ENCODE measurements around the gene TMEM132D.

TMEM132D gene

DNA sequence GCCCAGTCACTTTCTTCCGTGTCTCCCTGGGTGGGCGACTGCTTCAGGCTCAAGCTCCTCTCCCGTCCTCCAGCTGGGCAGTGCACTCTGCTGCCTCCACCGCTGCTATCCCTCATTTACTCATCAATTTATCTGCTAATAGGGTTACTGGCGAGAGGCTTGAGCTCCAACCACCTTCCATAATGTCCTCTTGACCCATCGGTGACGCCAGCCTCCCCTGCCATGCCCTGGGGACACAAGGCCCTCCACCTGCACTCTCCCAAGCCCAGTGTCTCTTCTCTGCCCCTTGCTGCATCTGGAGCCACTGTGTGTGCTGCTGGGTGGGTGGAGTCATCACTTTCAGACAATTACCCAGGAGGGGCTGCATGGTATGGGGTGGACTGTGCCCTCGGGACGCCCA is 78.5 kb downstream of the TMEM132D start:
- ATAC-seq, result no peak
- no peak for DNase-seq

DNA sequence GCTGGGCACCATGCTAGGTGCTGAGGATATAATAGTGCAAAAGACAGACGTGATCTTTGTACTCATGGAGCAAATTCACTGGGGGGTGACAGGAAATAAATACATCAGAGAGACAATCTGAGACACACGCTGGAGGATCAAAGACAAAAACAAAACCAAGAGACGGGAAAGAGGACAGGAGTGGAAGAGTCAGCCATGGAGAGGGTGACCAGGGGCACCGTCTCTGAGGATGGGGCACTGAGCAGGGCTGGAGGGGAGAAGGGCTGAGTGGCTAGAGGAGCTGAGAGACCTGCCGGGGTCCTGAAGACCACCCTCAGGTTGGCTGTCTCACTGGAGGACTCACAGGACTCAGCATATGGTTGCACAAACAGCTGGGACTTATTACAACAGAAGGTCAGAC is 81.9 kb downstream of the TMEM132D start:
- ATAC-seq, result no peak
- no peak for DNase-seq

DNA sequence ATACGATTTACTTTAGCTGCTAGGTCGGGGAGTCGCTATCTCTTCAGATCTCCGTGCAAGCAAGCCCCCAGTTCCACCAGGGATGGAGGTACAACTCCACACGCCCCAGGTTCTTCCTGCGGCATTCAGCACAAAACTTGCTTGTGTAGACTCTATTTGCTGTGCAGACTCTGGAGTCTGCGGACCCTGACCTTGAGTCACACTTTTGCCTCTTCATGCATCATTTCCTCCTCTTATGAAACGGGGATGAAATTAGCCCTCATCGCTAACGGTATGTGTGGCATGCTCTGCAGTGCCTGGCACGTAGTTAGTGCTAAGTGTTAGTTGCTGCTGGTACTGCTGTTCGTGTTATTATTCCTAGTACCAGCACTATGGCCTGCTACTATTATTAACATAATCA is 84.4 kb downstream of the TMEM132D start:
- DNase-seq (no peak), ATAC-seq (no peak)

DNA sequence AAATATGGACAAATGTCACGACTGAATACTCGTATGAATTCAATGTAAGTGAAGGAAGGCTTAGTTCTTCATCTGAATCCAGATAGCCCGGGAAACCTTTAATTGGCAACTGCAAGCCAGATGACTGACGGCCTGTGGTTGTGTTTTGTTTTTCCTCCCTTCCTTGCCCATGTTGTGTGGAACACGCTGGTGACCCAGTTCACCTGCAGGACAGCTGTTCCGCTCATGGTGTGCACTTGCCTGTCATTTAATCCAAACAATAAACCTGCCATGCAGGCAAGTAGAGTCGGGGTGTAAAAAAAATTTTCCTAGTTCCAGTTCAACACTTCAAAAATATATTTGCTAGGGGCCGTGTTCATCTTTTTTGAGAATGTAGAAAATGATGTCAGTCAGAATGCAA is 88.0 kb downstream of the TMEM132D start:
- DNase-seq, result no peak
- no peak for ATAC-seq

DNA sequence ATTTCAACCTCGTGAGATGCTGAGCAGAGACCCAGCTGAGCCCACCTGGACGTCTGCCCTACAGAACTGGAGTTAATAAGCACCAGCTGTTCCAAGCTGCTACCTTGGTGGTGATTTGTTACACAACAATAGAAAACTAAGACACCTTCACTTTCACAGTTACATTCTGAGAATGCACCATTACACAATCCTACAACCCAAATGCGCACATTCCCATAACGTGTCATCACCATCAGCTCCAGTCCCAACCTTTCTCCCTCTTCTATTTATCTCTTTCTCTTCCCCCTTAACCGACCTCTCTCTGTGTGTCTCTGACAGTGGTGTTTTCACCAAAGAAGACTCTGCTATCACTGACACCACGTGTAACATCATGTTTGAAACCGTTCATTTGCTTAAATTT is 91.9 kb downstream of the TMEM132D start:
- ATAC-seq (no peak), DNase-seq (no peak)

DNA sequence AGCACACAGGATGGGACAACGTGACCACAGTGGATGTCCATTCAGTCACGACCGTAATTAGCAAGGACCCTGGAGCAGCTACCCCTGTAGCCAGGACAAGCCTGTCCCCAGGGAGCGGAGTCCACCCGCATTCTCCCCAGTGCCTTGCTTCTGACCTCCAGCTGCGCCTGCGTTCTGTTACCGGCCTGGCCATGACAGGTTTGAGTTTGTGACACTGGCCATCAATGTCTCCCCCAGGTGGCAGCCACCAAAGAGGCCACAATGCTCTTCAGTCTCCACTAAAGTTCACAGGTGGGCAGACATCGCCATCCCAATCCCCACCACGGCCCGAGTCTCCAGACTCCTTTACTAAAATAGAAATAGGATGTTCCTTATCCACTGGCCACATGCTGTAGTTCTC is 96.7 kb downstream of the TMEM132D start:
- DNase-seq, result no peak

DNA sequence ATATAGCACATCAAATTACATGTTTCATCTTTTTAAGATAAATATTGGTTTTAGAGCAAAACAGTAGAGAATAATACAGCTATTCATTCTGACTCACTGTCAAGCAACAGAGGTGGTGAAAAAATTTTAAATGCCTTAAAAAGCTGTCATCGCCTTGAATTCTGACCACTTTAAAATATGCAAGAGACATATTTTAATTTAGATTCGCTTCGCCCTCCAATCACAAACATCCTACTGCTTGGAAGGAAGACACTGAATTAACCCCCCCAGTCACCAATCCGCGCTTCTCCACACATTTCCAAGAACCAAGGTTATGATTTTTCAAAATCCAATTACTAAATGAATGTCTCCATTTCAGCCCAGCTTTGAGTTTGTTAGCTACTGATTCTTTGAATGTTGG is 112.4 kb downstream of the TMEM132D start:
- ATAC-seq, result no peak

More for the DNA sequence above, 96.7 kb downstream of the TMEM132D start:
- ATAC-seq, result no peak

DNA sequence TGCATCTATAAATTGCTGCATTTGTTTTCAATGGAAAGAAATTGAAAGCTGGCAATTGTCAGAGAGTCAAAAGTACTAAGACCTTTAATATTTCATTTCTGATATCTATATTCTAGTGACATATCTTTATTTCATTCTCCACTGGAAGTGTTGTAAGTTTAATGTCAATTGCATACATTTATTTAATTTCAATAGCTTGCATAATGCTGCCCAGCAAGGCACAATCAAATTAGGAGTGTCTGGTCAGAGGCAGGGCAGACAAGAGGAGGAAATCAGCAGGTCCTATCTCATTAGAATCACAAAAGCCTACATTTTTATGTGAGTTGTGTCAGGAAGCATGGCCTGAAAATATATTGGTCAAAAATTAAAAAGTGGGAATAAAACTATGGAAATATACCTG is 112.9 kb downstream of the TMEM132D start:
- no peak for ATAC-seq
- no peak for DNase-seq

More for the DNA sequence above, 112.4 kb downstream of the TMEM132D start:
- no peak for DNase-seq

DNA sequence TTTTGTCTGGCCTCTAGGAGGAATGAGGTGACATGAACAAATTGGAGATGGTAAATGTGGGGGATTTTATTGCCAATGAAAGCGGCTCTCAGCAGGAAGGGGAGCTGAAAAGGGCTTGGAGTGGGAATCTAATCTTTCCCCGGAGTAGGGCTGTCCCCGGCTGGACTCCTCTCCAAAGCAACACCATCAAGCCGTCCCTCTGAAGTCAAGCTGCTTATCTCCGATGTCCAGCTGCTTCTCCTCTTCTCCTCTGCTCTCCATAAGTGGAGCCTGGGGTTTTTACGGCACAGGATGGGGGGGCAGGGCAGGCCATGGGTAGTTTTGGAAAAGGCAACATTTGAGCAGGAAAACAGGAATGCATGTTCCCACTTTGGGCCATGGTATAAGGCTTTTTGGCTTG is 113.5 kb downstream of the TMEM132D start:
- no peak for ATAC-seq
- DNase-seq, result no peak

DNA sequence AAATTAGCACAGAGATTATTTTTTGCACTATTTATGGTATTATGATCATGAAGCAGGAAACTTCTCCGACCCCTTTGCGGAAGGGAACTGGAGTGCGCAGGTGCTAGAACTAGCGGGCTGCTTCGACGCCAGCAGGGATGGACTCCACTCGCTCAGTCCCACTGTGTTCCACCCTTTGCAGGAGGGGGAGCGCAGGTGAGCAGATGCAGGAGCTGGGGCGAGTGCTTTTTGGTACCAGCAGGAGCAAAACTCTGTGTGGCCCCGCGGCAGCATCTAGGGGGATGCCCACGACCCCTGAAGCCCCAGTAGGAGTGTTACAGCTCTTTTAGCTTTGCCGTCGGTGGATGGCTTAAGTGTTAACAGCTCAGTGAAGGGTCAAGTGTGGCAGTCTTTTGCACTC is 113.9 kb downstream of the TMEM132D start:
- DNase-seq (no peak), ATAC-seq (no peak)

DNA sequence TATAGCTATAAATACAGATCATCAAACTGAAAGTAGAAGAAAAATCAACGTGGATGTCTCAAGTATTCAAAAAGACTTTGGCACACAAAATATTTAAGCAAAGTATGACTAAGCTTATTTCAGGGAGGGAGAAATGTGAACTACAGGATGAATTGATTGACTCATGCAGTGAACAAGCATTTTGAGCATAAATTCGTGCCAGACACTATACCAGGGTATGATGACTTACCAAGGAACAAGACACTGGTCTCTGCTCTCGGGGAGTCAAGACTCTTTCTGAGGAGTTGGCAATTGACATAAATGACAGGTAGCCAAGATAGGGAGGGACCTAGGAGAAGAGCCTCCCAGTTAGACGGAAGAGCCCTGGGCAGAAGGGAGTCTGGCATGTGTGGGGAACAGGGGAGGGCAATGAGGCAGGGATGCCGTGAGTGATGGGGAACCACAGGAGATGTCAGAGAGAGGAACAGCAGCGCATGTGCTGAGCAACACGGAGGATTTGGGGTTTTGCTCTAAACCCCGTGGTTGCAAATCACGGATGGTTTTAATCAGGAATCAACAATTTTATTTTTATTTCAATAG is 115.2 kb downstream of the TMEM132D start:
- DNase-seq (no peak), ATAC-seq (no peak)

DNA sequence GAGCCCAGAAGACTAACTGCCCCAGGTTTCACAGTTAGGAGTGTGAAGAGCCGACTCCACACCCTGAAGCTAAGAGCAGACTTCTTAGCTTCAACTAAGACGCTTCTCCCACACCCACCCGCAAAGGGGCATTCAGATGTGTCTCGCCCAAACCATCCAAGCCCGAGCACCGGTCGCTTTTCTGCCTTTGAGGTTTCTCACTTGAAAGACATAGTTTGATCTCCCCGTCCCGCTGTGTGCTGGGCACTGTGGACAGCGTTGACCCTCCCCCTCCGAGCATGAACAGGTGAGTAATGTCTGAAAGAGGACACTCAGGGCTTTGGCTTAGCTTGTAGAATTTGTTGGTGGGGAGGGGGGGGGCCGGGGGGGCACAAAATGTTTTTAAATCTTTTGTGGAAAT is 123.8 kb downstream of the TMEM132D start:
- ATAC-seq, result no peak

DNA sequence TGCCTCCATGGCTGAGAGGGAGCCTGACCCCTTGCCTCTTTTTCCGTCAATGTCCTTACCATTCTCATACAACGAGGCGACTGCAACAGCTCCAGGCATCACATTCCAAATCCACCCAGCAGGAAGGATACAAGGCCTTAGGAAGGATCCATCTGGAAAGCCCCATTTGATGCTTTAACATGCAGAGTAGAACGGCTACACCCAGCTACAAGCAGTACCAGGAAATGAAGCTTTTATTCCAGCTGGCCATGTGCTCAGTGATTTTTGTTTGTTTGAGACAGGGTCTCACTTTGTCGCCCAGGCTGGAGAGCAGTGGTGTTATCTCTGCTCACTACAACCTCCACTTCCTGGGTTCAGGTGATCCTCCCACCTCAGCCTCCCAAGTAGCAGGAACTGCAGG is 124.8 kb downstream of the TMEM132D start:
- no peak for DNase-seq
- ATAC-seq, result no peak

More for the DNA sequence above, 123.8 kb downstream of the TMEM132D start:
- DNase-seq, result no peak

DNA sequence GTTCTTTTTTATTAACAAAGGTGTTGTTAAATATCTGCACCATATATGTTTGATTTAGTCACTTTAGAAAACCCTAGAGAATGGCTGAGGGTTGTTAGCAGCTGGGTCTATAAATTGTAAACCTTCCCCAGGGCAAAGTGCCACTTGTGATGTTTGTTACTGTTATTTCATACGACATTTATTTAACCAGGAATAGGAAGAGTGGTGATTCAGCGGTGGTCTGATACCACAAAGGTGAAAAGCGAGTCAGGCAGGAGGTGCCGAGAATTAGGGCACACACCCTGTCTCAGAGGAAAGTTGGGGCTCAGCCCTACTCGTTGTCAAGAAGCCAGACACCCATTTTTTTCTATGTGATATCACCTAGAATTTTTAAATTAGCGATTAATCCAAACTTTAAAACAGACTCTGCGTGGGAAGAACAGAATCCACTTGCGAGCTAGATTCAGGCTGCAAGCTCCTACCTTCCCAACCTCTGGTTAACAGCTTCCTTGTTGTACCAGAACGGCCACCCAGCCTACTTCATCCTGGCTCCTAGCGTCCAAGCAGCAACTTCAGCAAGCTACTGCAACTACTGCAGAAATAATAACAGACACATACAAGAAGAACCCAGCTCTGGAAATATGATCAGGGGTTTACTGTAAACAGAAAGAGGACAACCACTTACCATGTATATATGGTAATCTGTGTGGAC is 126.7 kb downstream of the TMEM132D start:
- ATAC-seq (no peak), DNase-seq (no peak)

DNA sequence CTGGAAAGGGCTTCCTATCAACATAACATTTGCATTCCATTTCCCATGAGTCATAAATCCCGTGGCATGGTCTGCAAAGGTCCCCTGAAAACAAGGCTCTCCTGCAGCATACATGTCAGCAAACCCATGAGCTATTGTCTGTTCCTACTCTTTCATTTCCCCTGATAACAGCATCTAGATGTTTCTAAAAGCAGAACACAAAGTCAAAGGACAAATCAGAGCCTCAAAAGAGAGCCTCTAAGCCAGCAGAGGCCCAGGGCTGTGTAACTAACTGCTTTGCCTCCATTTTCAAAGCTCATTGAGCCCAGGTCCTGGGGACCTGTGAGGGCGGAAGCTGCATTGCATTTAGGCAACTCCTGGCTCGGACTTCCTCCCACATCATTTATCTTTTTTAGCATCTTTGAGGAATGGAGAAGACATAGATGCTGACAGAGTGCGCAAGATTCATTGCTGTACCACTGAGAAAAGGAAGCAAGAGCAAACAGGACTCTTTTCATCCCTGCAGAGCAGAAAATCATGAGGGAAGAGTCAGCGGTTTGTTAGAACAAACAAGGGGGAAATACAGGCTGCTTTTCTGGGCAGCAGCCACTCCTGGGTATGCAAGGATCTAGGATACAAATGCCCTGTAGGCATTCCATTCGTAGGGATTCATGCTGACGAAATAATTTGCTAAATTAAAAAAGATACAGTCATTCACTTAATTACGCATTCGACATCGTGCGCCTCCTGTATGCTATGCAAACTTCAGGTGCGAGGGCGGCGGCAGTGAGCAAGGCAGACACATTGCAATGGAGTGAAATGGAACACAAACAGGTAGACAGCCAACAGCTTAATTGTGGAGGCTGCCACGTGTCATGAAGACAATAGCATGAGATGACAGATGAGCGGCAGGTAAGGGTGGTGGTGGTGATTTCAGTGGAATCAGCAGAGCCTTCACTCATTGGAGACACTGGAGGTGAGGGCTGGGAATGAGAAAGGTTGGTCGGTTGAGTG is 131.0 kb downstream of the TMEM132D start:
- DNase-seq (no peak), ATAC-seq (no peak)

DNA sequence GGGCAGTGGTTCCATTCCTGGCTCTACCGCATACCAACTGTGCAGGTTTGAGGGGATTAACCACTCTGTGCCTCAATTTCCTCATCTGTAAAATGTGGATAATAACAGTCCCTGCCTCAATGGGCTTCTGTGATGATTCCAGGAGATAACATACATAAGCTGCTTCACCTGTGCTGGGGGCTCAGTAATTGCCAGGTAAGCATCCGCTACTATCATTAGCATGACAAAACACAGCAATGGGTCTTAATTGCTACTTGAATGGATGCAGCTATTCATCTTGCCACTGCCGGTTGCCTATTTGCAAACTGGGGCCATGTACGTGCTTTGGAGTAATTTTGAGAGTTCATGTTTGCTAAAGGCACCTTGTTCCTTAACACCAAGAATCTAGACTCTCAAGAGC is 132.6 kb downstream of the TMEM132D start:
- ATAC-seq (no peak), DNase-seq (no peak)

DNA sequence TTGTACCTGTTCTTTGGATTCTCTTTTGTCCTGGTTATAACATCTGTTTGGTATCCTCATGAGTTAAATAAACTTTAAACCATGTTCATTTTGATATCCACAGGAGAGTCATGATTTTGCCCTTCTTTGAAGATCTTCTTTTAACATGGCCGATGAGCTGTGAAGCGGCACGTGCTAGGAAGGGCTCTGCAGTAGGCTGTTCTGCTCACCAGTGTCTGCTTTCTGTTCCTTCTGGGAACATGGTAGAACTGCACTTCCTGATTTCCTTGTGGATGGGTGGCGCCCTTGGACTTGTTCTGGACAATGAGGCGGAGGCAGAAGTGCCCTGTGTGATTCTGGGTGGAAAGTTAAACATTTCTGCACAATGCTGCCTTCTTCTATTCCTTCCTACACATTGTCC is 138.1 kb downstream of the TMEM132D start:
- no peak for ATAC-seq
- DNase-seq, result no peak

DNA sequence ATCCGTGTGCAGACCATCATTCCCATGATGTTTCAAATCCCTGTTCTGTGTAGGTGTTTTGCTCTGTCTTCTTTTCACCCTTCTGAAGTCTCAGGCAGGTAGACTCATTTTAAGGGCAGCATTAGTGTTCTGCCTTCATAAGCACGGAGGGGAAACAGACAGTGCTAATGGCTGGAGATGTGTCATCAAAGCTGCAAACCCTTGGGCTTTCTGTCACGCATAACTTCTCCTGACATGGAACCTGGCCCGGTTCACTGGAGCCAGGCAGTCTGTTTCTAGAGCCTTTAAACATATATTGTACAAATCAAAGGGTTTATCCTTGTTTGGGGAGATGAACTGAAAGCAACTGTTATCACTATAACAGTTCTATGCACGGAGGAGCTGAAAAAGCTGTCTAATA is 141.4 kb downstream of the TMEM132D start:
- no peak for DNase-seq
- ATAC-seq, result no peak

DNA sequence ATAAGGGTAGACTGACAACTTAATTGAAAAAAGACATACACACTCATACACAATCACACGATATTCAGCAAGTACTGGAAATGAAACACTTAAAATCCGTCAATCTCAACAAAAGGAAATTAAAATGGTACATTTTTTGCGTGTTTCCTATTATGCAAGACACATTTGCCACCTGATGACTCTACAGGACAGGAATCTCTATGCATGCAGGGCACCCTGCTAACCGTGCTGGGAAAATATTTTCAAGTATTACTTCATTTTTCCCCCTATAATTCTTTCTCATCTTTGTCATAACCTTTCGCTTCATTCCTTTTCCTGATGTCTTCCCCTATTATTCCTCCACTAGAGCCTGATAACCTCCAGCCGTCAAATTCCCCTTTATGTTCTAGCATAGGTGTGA is 150.2 kb downstream of the TMEM132D start:
- no peak for DNase-seq
- ATAC-seq, result no peak

DNA sequence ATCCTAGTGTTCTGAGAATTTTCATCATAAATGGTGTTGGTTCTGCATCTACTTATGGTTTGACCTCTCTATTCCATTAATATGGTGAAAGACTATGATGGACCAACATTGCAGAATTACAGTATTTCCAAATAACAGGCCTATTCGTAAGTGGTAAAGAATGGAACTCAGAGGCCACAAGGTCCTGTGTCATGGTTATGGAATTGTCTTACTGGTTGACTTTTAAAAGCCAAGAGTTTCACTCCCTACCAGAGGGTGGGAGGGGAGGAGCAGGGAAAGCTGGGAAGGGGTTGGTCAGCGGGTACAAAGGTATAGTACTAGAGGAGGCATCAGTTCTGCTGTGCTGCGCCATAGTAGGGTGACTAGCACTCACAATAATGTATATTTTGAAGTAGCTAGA is 153.4 kb downstream of the TMEM132D start:
- DNase-seq (no peak), ATAC-seq (no peak)

DNA sequence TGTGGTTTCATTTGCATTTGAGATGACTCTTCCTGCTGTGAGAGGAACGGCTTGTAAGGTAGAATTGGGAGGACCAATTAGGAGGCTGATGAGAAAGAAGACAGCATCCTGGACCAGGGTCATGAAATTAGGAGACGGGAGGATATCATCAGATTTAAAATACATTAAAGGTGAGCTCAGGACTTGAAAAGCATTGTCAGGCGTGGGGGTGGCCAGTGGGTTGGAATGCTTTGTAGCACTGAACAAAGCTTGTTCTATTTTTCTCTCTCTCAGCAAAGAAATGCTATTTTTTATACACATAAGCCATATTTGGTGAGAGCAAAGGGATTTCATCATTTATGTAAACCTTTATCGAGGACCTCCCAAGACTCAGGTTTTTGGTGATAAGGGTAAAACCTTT is 157.5 kb downstream of the TMEM132D start:
- no peak for ATAC-seq
- DNase-seq, result no peak

DNA sequence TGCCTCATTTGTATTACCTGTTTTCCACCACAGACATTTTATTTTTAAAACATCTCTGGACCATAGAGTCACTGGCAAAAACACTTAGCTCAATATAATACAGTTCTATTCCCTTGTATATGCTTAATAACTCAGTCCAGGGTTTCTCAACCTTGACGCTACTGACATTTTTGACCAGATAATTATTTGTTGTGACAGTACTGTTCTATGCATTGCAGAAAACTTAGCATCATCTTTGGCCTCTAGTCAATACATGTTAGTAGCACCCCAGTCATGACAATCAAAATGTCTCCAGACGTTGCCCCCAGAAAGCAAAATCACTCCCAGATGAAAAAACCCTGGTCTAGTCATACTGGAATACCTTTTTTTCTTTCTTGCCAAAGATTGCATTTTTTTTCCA is 174.7 kb downstream of the TMEM132D start:
- no peak for ATAC-seq

DNA sequence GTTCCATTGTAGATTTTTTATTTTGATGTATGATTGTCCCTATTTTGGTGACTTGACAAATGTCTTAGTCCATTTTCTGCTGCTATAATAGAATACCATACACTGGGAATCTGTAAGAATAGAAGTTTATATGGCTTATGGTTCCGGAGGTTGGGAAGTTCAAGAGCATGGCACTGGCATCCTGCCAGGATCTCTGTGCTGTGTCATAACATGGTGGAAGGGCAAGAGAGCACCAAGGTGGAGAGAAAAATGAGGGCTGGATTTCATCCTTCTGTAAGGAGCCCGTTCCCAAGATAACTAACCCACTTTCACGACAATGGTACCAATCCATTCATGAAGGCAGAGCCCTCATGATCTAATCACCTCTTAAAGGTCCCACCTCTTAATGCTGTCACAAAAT is 176.7 kb downstream of the TMEM132D start:
- ATAC-seq (no peak), DNase-seq (no peak)

More for the DNA sequence above, 174.7 kb downstream of the TMEM132D start:
- no peak for DNase-seq
